OCI-LY7 (cell line): ENCODE data around the gene SMPDL3B. TPM values are rescaled to one million over a fixed set of nuclear protein-coding genes. Genes with fewer than 3 reads are reported as not detected.

Source experiments
- BruUV-seq: library from RNA; stranded (reverse); fragments of 400-500 nt; replicated peaks from 2 replicates; lab custom pipeline; 2021; lab: Mats Ljungman, UMichigan
- CTCF ChIA-PET: fragments of 300-600 bp; sonication (Branson Sonifier 250); formaldehyde crosslinking; loops from one replicate; lab custom pipeline; 2022; ENCODE audit warnings: antibody characterized with exemption; ENCODE audit not compliant: unreplicated experiment; lab: Charles Lee
- POLR2A ChIA-PET: fragments of 300-600 bp; sonication (Branson Sonifier 250); formaldehyde crosslinking; loops from one replicate; lab custom pipeline; 2022; ENCODE audit warnings: antibody characterized with exemption; lab: Charles Lee
- DNase-seq: peaks from one replicate; pipeline ENCODE4 v3.0.0-alpha.2; 2015; ENCODE audit warnings: low spot score
- H2AFZ ChIP-seq: fragments of 200-600 bp; sonication (generic), shearing (Covaris generic); 2 replicates; pipeline ENCODE4 v1.6.1; 2014; ENCODE audit warnings: mild to moderate bottlenecking, antibody characterized with exemption, low read length, moderate library complexity
- H3K27ac ChIP-seq: fragments of 200-600 bp; sonication (generic); 2 replicates; pipeline ENCODE4 v1.5.1; 2014; ENCODE audit warnings: mixed run types, low read depth, mild to moderate bottlenecking, moderate library complexity, low read length, inconsistent platforms; ENCODE audit not compliant: poor library complexity, severe bottlenecking
- H3K36me3 ChIP-seq: fragments of 200-600 bp; sonication (generic); 2 replicates; pipeline ENCODE4 v1.6.1; 2014; ENCODE audit warnings: mild to moderate bottlenecking, antibody characterized with exemption, low read length, moderate library complexity, mixed read lengths; ENCODE audit not compliant: insufficient read depth
- H3K4me1 ChIP-seq: fragments of 200-600 bp; sonication (generic); 2 replicates; pipeline ENCODE4 v1.5.1; 2014; ENCODE audit warnings: mild to moderate bottlenecking, low read length; ENCODE audit not compliant: insufficient read depth, poor library complexity, severe bottlenecking
- H3K4me2 ChIP-seq: fragments of 200-600 bp; sonication (generic); 2 replicates; pipeline ENCODE4 v1.6.1; 2014; ENCODE audit warnings: mild to moderate bottlenecking, low read length
- H3K4me3 ChIP-seq: fragments of 200-600 bp; sonication (generic); 2 replicates; pipeline ENCODE4 v1.5.1; 2014; ENCODE audit warnings: mild to moderate bottlenecking, low read depth, low read length; ENCODE audit not compliant: poor library complexity, severe bottlenecking
- H3K79me2 ChIP-seq: fragments of 200-600 bp; sonication (generic); 2 replicates; pipeline ENCODE4 v1.6.1; 2016; ENCODE audit warnings: low read depth, mild to moderate bottlenecking, low read length, moderate library complexity, mixed read lengths; ENCODE audit not compliant: insufficient read depth
- H3K9me2 ChIP-seq: fragments of 200-600 bp; sonication (generic); 2 replicates; pipeline ENCODE4 v1.6.1; 2016; ENCODE audit warnings: mild to moderate bottlenecking, low read length, mixed read lengths; ENCODE audit not compliant: insufficient read depth
- H3K9me3 ChIP-seq: fragments of 200-600 bp; sonication (generic); 2 replicates; pipeline ENCODE4 v1.6.1; 2014; ENCODE audit warnings: mild to moderate bottlenecking, mixed run types, low read length, mixed read lengths
- H4K20me1 ChIP-seq: fragments of 200-600 bp; sonication (generic); 2 replicates; pipeline ENCODE4 v1.6.1; 2014; ENCODE audit warnings: mild to moderate bottlenecking, antibody characterized with exemption, low read length, moderate library complexity, mixed read lengths; ENCODE audit not compliant: insufficient read depth
- EZH2phosphoT487 ChIP-seq: fragments of 200-600 bp; sonication (generic); IDR thresholded peaks from 2 replicates; pipeline ENCODE4 v1.6.1; 2018; ENCODE audit warnings: low read depth, borderline replicate concordance, mild to moderate bottlenecking, mixed run types, antibody characterized with exemption, low read length, moderate library complexity, mixed read lengths
- intact Hi-C: fragments of 100-400 bp; cut with micrococcal nuclease; formaldehyde crosslinking; loops from one replicate; pipeline ENCODE4 v1.10.0; 2022; ENCODE audit not compliant: unreplicated experiment
- total RNA-seq, 2 experiments: library from RNA; depleted of rRNA in 1 of 2; stranded (reverse); fragments of >200 nt in 1 of 2; shearing (Covaris generic) in 1 of 2; gene quantifications; 2 replicates each; pipeline ENCODE4 v1.2.3, GENCODE V29; 2014 to 2022
- TF ChIP-seq, protein P1 (sequence below): fragments of 200-600 bp; sonication (generic); conservative IDR thresholded peaks from 2 replicates; pipeline ENCODE4 v1.5.1; 2014; ENCODE audit warnings: mild to moderate bottlenecking, antibody characterized with exemption, low read length, moderate library complexity, mixed read lengths

The SMPDL3B gene
- total RNA-seq, 2 experiments from 2014 or later = 0.19 TPM; not detected in 1

DNA sequence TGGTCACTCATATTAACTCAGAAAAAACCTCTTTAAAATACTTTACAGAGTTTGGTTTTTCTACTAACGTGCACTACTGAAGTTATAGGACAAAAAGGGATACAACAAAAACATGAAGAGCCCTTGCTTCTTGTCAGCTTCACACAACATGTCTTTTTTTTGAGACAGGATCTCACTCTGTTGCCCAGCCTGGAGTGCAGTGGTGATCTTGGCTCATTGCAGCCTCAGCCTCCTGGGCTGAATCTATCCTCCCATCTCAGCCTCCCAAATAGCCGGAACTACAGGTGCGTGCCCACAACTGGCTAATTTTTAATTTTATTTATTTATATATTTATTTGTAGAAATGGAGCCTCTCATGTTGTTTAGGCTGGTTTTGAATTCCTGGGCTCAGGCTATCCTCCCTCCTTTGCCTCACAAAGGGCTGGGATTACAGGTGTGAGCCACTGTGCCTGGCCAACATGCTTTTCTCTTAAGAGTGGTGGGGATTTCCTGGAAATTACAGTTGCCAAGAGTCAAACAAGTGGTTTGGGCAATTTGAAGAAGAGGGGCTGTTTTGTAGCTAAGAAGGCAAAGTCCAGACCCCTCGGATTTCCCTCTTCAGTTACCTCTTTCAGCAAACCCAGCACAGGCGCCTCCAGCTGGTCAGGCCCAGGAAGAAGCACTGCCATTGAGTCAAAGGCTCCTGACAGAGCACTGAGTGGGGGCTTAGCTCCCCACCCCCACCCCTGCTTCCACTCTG is 6.4 kb upstream of the SMPDL3B start:
- POLR2A ChIA-PET = interaction anchor here (0.7 kb wide), 1 partner anchor 43 kb away, joined by 3 read pairs; no protein-coding TSS in a partner anchor
- DNase-seq = no peak
- Histone ChIP-seq H3K4me1 (peaks cover 11% of the 10 kb centered on the region), H3K9me3 (no peaks in the 10 kb centered on the region), H3K9me2 (no peaks in the 10 kb centered on the region), H2AFZ (no peak overlapping the region), H3K4me3 (no peak overlapping the region), H3K27ac (no peak overlapping the region), H3K4me2 (no peak overlapping the region), H3K79me2 (no peaks in the 10 kb centered on the region), H3K36me3 (no peaks in the 10 kb centered on the region), H4K20me1 (no peaks in the 10 kb centered on the region)
- intact Hi-C loops = no loop called here
- TF ChIP-seq EZH2phosphoT487 = no peak
- TF ChIP-seq, protein P1, sequence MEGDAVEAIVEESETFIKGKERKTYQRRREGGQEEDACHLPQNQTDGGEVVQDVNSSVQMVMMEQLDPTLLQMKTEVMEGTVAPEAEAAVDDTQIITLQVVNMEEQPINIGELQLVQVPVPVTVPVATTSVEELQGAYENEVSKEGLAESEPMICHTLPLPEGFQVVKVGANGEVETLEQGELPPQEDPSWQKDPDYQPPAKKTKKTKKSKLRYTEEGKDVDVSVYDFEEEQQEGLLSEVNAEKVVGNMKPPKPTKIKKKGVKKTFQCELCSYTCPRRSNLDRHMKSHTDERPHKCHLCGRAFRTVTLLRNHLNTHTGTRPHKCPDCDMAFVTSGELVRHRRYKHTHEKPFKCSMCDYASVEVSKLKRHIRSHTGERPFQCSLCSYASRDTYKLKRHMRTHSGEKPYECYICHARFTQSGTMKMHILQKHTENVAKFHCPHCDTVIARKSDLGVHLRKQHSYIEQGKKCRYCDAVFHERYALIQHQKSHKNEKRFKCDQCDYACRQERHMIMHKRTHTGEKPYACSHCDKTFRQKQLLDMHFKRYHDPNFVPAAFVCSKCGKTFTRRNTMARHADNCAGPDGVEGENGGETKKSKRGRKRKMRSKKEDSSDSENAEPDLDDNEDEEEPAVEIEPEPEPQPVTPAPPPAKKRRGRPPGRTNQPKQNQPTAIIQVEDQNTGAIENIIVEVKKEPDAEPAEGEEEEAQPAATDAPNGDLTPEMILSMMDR = peak; percentile 47
- no TSS peak for BruUV-seq
- CTCF ChIA-PET = no interaction called here

DNA sequence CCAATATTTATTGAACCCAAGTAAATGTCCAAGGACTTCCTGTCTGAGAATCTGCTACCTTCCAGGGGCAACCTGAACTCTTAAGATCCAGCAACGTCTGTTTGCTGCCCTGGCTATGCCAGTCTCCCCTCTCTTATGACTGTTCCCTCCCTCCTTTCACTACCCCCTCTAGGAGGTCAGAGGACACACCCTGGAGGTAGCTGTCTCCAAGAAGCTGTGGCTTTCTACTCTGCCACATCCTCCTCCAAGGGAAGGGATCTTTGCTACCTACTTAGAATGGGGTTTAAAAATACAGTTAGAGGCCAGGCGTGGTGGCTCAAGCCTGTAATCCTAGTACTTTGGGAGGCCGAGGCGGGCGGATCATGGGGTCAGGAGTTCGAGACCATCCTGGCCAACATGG is 3.6 kb upstream of the SMPDL3B start:
- Histone ChIP-seq H2AFZ (no peak overlapping the region), H3K9me2 (no peaks in the 10 kb centered on the region), H3K4me3 (no peak overlapping the region), H3K9me3 (no peaks in the 10 kb centered on the region), H3K36me3 (no peaks in the 10 kb centered on the region), H4K20me1 (no peaks in the 10 kb centered on the region), H3K4me2 (no peak overlapping the region), H3K27ac (no peak overlapping the region), H3K79me2 (no peaks in the 10 kb centered on the region), H3K4me1 (peaks cover 25% of the 10 kb centered on the region)
- CTCF ChIA-PET = no interaction called here
- intact Hi-C loops = loop anchor here (5.0 kb wide), 1 partner anchor 74 kb away; no protein-coding TSS in a partner anchor
- TF ChIP-seq EZH2phosphoT487 = no peak
- TF ChIP-seq, protein P1 = no peak
- POLR2A ChIA-PET = interaction anchor here (0.7 kb wide), 1 partner anchor 44 kb away, joined by 6 read pairs; no protein-coding TSS in a partner anchor
- BruUV-seq = no TSS peak
- no peak for DNase-seq

DNA sequence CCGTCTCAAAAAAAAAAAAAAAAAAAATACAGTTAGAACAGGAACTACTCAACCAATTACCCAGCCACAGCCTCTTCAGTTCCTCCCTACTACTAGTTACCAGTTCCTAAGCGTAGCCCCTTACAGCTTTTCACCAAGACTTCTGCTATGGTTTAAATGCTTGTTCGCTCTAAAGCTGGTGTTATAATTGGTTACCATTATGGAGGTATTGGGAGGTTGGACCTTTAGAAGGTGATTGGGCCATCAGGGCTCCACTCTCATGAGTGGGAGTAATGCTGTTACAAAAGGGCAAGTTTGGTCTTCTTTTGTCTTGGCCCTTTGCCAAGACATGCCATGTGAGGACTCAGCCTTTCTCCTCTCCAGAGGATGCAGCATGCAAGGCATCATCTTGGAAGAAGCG is 3.0 kb upstream of the SMPDL3B start:
- TF ChIP-seq EZH2phosphoT487 = no peak
- TF ChIP-seq, protein P1 = no peak
- ChIA-PET POLR2A (interaction anchor here (0.7 kb wide), 3 partner anchors 12 to 43 kb away, joined by 3 to 6 read pairs (median 4); no protein-coding TSS in a partner anchor), CTCF (no interaction called here)
- Histone ChIP-seq H3K4me2 (no peak overlapping the region), H3K9me3 (no peaks in the 10 kb centered on the region), H3K79me2 (no peaks in the 10 kb centered on the region), H3K4me1 (peaks cover 25% of the 10 kb centered on the region), H3K36me3 (no peaks in the 10 kb centered on the region), H3K4me3 (no peak overlapping the region), H3K9me2 (no peaks in the 10 kb centered on the region), H3K27ac (no peak overlapping the region), H2AFZ (no peak overlapping the region), H4K20me1 (no peaks in the 10 kb centered on the region)
- no peak for DNase-seq
- no TSS peak for BruUV-seq
- intact Hi-C loops = loop anchor here (5.0 kb wide), 1 partner anchor 74 kb away; no protein-coding TSS in a partner anchor
